Activated naive CD4-positive, alpha-beta T cell treated with anti-CD3 and anti-CD28 coated beads, Interleukin-2, amount 10 ng/mL, durations not matched to agents 7 days and 5 days (primary cell): ENCODE results near the gene BMPER.

Source experiments
- CTCF ChIA-PET: fragments of 350-600 bp; sonication (Branson Sonifier 250); formaldehyde crosslinking; loops from one replicate; lab custom pipeline; 2021; ENCODE audit warnings: antibody characterized with exemption; lab: Charles Lee
- DNase-seq: peaks from one replicate; pipeline ENCODE4 v3.0.0-alpha.2; 2020
- H3K27ac Mint-ChIP-seq: one replicate; pipeline ENCODE4 v1.8.0; 2021; ENCODE audit warnings: mild to moderate bottlenecking, moderate library complexity, mixed read lengths
- H3K27me3 Mint-ChIP-seq: one replicate; pipeline ENCODE4 v1.8.0; 2021; ENCODE audit warnings: mild to moderate bottlenecking, mixed read lengths
- H3K36me3 Mint-ChIP-seq: one replicate; pipeline ENCODE4 v1.8.0; 2021; ENCODE audit warnings: mixed read lengths
- H3K4me1 Mint-ChIP-seq: one replicate; pipeline ENCODE4 v1.8.0; 2021; ENCODE audit warnings: mixed read lengths
- H3K4me3 Mint-ChIP-seq: one replicate; pipeline ENCODE4 v1.8.0; 2021; ENCODE audit warnings: mild to moderate bottlenecking, moderate library complexity, mixed read lengths
- H3K9me3 Mint-ChIP-seq: one replicate; pipeline ENCODE4 v1.8.0; 2021; ENCODE audit warnings: mixed read lengths

Gene BMPER

DNA sequence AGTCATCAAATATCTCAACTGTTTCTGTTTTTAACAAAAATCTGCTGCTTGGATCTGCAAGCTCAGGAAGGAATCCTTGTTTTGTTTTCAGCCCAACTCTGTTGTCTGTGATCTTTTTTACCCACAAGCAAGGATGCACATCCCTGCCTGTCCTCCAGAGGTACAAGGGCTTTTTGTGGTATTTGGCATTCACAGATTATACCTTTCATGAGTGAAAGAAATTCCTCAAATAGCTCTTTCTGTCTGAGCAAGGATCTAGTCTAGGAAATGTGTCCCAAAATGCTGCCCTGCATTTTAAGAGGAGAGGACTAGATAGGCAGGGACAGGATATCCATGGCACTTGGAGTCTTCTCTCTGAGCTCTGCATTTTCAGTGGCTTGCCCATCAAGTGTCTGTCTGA lies 151.8 kb downstream of the BMPER start:
- Mint-ChIP-seq H3K4me1 (no peaks in the 10 kb centered on the region), H3K9me3 (no peaks in the 10 kb centered on the region), H3K27ac (no peak overlapping the region), H3K4me3 (no peak overlapping the region), H3K36me3 (no peaks in the 10 kb centered on the region), H3K27me3 (no peaks in the 10 kb centered on the region)
- CTCF ChIA-PET, result no interaction called here
- no peak for DNase-seq

- Mint-ChIP-seq H3K4me1 (no peaks in the 10 kb centered on the region), H3K4me3 (no peak overlapping the region), H3K27me3 (no peaks in the 10 kb centered on the region), H3K36me3 (no peaks in the 10 kb centered on the region), H3K27ac (no peak overlapping the region), H3K9me3 (no peaks in the 10 kb centered on the region)
- no peak for DNase-seq
- CTCF ChIA-PET, result no interaction called here
These were observed 152.6 kb downstream of the BMPER start for GRCh38 chr7:34057956-34058355.

DNA sequence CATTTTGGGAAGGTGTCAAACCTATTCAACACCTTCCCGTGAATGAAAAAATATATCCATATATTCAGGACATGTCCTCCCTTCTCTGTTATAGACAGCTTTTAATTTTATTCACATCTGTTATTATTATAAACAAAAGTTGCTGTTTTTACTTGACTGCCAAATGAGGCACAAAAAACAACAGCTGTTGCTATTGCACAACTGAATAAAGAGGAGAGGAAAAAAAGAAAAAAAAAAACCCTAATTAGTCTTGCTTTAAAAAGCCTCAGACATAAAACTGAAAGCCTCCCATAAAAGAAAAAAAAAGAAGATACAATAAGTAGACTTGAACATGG lies 153.4 kb downstream of the BMPER start:
- H3K9me3 Mint-ChIP-seq, result no peaks in the 10 kb centered on the region
- H3K27ac Mint-ChIP-seq, result no peak overlapping the region
- H3K4me3 Mint-ChIP-seq, result no peak overlapping the region
- CTCF ChIA-PET, result interaction anchor here (0.6 kb wide), 1 partner anchor 148 kb away, joined by 5 read pairs; no protein-coding TSS in a partner anchor
- H3K4me1 Mint-ChIP-seq, result no peaks in the 10 kb centered on the region
- no peak for DNase-seq
- no peaks in the 10 kb centered on the region for H3K27me3 Mint-ChIP-seq
- H3K36me3 Mint-ChIP-seq, result no peaks in the 10 kb centered on the region

- H3K36me3 Mint-ChIP-seq, result no peaks in the 10 kb centered on the region
These were observed 153.9 kb downstream of the BMPER start for GRCh38 chr7:34059136-34059828.

GRCh38 chr7:34060196-34060947 lies 155.0 kb downstream of the BMPER start:
- Mint-ChIP-seq H3K27me3 (no peaks in the 10 kb centered on the region), H3K36me3 (no peaks in the 10 kb centered on the region), H3K4me1 (no peaks in the 10 kb centered on the region), H3K27ac (no peak overlapping the region), H3K9me3 (no peaks in the 10 kb centered on the region), H3K4me3 (no peak overlapping the region)
- CTCF ChIA-PET, result no interaction called here
- DNase-seq, result no peak

More at GRCh38 chr7:34059136-34059828, 153.9 kb downstream of the BMPER start:
- H3K4me3 Mint-ChIP-seq, result no peak overlapping the region
- DNase-seq, result no peak
- H3K27me3 Mint-ChIP-seq, result no peaks in the 10 kb centered on the region
- CTCF ChIA-PET, result interaction anchor here (0.6 kb wide), 1 partner anchor 147 kb away, joined by 5 read pairs; no protein-coding TSS in a partner anchor
- H3K9me3 Mint-ChIP-seq, result no peaks in the 10 kb centered on the region
- no peaks in the 10 kb centered on the region for H3K4me1 Mint-ChIP-seq
- no peak overlapping the region for H3K27ac Mint-ChIP-seq

DNA sequence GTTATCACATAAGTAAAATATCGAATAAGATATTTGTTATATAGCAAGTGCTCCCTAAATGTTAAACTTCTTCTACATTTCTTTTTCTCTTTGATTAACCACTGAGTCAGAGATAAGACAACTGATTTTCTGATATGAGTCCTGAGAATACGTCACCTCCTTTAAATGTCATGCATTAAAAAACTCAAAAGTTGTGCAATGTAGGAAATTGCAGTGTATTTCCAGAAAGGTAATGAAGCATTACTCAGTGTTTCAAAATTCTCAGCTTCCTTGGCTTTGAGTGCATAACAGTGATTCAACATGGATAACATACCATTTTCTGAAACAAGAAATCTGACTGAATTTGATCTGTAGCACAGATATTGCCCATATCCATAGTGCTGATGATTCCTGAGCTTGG lies 155.8 kb downstream of the BMPER start:
- H3K4me3 Mint-ChIP-seq, result no peak overlapping the region
- no peak for DNase-seq
- CTCF ChIA-PET, result interaction anchor here (0.6 kb wide), 1 partner anchor 681 kb away, joined by 4 read pairs; no protein-coding TSS in a partner anchor
- no peaks in the 10 kb centered on the region for H3K27me3 Mint-ChIP-seq
- H3K4me1 Mint-ChIP-seq, result no peaks in the 10 kb centered on the region
- H3K9me3 Mint-ChIP-seq, result no peaks in the 10 kb centered on the region
- H3K36me3 Mint-ChIP-seq, result no peaks in the 10 kb centered on the region
- H3K27ac Mint-ChIP-seq, result no peak overlapping the region

DNA sequence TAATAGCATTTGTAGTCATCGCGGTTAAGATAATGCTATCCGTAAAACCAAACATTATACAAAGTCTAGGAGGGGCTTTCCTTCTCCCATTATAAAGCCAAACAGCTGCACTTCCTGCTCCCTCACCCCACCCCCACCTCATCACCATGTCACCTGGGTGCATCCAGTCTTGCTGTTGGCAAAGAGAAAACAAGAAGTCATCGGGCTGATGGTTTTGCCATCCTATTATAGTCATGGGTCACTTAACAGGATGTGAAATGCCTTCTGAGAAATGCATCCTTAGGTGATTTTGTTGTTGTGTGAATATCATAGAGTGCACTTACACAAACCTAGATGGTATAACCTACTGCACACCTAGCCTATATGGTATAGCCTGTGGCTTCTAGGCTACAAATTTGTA lies 157.0 kb downstream of the BMPER start:
- CTCF ChIA-PET, result no interaction called here
- DNase-seq, result no peak

GRCh38 chr7:34062826-34063225 lies 157.5 kb downstream of the BMPER start:
- Mint-ChIP-seq H3K36me3 (no peaks in the 10 kb centered on the region), H3K27me3 (no peaks in the 10 kb centered on the region), H3K9me3 (no peaks in the 10 kb centered on the region), H3K27ac (no peak overlapping the region), H3K4me3 (no peak overlapping the region), H3K4me1 (no peaks in the 10 kb centered on the region)
- CTCF ChIA-PET, result no interaction called here
- no peak for DNase-seq

More for the DNA sequence above, 157.0 kb downstream of the BMPER start:
- Mint-ChIP-seq H3K27me3 (no peaks in the 10 kb centered on the region), H3K4me3 (no peak overlapping the region), H3K27ac (no peak overlapping the region), H3K36me3 (no peaks in the 10 kb centered on the region), H3K9me3 (no peaks in the 10 kb centered on the region), H3K4me1 (no peaks in the 10 kb centered on the region)

- no peaks in the 10 kb centered on the region for H3K4me1 Mint-ChIP-seq
- DNase-seq, result no peak
- no peaks in the 10 kb centered on the region for H3K27me3 Mint-ChIP-seq
- CTCF ChIA-PET, result no interaction called here
- no peak overlapping the region for H3K27ac Mint-ChIP-seq
- H3K4me3 Mint-ChIP-seq, result no peak overlapping the region
- H3K9me3 Mint-ChIP-seq, result no peaks in the 10 kb centered on the region
- no peaks in the 10 kb centered on the region for H3K36me3 Mint-ChIP-seq
These were observed 159.3 kb downstream of the BMPER start for GRCh38 chr7:34064519-34065158.

DNA sequence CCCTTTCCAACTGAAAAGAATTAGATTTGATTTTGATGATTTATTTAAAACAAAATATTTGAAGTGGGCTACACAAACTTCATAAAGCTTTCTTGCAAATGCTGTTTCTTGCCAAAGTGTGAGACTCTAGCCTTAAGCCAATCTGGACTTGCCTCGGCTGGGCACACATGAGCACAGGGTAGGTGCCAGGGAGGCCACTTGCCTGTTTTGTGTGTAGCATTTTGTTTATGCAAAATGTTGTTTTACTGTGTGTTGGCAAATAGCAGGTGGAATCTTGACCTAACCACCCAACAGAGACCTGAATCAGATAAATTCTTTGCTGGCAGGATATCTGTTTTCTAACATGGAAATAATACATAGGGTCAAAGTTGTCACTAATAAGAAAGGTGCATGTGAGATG lies 161.1 kb downstream of the BMPER start:
- no peaks in the 10 kb centered on the region for H3K4me1 Mint-ChIP-seq
- CTCF ChIA-PET, result no interaction called here
- no peak overlapping the region for H3K27ac Mint-ChIP-seq
- no peak overlapping the region for H3K4me3 Mint-ChIP-seq
- no peaks in the 10 kb centered on the region for H3K27me3 Mint-ChIP-seq
- no peaks in the 10 kb centered on the region for H3K9me3 Mint-ChIP-seq
- no peak for DNase-seq
- H3K36me3 Mint-ChIP-seq, result no peaks in the 10 kb centered on the region

DNA sequence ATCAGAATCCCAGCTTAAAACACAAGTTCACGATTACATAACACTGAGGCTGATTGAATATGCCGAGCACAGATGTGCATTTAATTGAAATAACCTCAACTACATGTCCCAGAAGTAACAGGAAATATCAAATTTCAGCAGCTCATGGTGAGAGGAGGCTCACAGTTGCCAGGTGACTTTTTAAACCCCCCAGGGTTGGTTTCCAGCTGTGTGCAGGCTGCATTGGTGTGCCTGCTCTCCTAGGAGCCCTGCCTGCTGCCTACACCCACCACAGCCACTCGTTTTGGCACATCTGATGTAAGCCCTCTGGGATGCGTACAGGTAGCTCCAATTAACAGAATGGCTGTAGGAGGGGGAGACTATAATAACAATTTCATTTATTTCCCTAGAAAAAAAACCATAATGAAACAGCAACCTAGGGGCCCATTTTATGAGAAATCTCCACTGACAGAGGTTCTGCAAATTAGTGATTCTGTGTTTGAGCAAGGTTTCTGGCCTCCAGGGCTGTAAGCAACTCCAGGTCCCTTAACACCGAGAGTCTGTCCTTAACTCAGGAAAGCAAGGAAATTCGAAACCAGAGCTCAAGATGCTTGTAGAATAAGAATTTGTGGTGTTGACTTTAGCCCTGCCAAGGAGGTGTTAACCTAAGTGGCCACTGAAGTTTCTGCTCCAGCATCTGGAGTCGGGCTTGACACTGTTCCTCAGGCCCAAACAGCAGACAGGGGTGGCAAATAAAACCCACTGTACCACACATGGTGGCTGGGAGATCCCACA lies 161.9 kb downstream of the BMPER start:
- H3K9me3 Mint-ChIP-seq, result no peaks in the 10 kb centered on the region
- CTCF ChIA-PET, result no interaction called here
- H3K4me3 Mint-ChIP-seq, result no peak overlapping the region
- H3K27ac Mint-ChIP-seq, result no peak overlapping the region
- no peaks in the 10 kb centered on the region for H3K27me3 Mint-ChIP-seq
- DNase-seq, result no peak
- H3K36me3 Mint-ChIP-seq, result no peaks in the 10 kb centered on the region
- H3K4me1 Mint-ChIP-seq, result no peaks in the 10 kb centered on the region

GRCh38 chr7:34069676-34070075 lies 164.3 kb downstream of the BMPER start:
- Mint-ChIP-seq H3K4me3 (no peak overlapping the region), H3K27me3 (peaks cover 3% of the 10 kb centered on the region), H3K27ac (no peak overlapping the region), H3K9me3 (no peaks in the 10 kb centered on the region), H3K4me1 (no peaks in the 10 kb centered on the region), H3K36me3 (no peaks in the 10 kb centered on the region)
- CTCF ChIA-PET, result no interaction called here
- DNase-seq, result no peak

DNA sequence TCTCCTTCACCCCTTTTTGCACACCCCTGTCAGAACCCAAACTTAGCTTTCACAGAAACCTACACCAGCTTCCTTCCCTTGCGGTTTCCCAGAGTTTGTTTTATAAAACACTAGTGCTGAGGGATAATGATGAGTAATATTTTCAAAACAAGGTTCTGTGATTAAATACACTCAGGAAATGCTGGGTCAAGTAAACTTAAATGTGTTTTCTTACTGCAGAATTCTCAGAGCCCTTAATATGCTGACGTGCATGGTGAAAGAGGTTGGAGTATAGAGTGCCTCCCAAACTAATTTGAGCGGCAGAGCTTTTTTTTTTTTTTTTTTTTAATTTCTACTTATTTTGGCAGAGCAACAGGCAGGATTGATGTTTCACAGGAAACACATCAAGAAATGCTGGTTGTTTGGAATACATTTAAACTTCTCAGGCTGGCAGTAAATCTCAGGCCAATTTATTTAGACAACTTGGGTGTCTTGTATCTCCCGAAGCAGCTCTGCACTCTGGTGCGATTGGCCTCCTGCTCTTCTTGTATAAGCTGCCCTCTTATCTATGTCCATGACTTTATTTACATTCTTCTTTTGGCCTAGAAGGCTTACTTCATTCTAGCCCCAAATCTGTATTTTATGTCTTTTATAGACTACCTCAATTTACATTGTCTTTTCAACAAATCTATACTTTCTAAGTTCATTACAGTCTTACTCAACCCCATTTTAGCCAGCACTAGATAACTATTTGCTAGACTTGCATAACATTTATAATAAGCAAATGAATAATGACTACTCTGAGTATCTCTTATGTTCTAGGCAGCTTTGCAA lies 165.4 kb downstream of the BMPER start:
- peaks cover 3% of the 10 kb centered on the region for H3K27me3 Mint-ChIP-seq
- H3K4me1 Mint-ChIP-seq, result no peaks in the 10 kb centered on the region
- CTCF ChIA-PET, result no interaction called here
- H3K9me3 Mint-ChIP-seq, result no peaks in the 10 kb centered on the region
- no peak for DNase-seq
- no peaks in the 10 kb centered on the region for H3K36me3 Mint-ChIP-seq
- H3K27ac Mint-ChIP-seq, result no peak overlapping the region
- no peak overlapping the region for H3K4me3 Mint-ChIP-seq
